GM23338 (cell line): Measurements from ENCODE around the gene FBXL17. TPM values are rescaled to one million over a fixed set of nuclear protein-coding genes. Genes with fewer than 3 reads are reported as not detected.

Experiments
- ATAC-seq: fragments of 200-7000 bp; cut with Tn5 transposase; 3 replicates; pipeline ENCODE4 v1.9.1; 2020
- DNase-seq: peaks from one replicate; pipeline ENCODE4 v3.0.0-alpha.2; 2015; ENCODE audit warnings: low spot score
- H2AFZ ChIP-seq: fragments of 200-600 bp; sonication (generic); 2 replicates; pipeline ENCODE4 v1.8.0; 2016; ENCODE audit warnings: antibody characterized with exemption, mild to moderate bottlenecking, moderate library complexity
- H3F3A ChIP-seq: fragments of 200-600 bp; sonication (generic); replicated peaks from 2 replicates; pipeline ENCODE4 v1.8.0; 2017; ENCODE audit warnings: antibody characterized with exemption, mixed run types, low read depth
- H3K27ac ChIP-seq: fragments of 200-600 bp; sonication (generic); 2 replicates; pipeline ENCODE4 v1.6.1; 2016; ENCODE audit warnings: low read depth
- H3K27me3 ChIP-seq: fragments of 200-600 bp; sonication (generic); 2 replicates; pipeline ENCODE4 v1.8.0; 2016; ENCODE audit warnings: mild to moderate bottlenecking, mixed run types, moderate library complexity; ENCODE audit not compliant: insufficient read depth
- H3K36me3 ChIP-seq: fragments of 200-600 bp; sonication (generic); 2 replicates; pipeline ENCODE4 v1.8.0; 2016; ENCODE audit warnings: mild to moderate bottlenecking; ENCODE audit not compliant: insufficient read depth
- H3K4me1 ChIP-seq: fragments of 200-600 bp; sonication (generic); 2 replicates; pipeline ENCODE4 v1.8.0; 2016; ENCODE audit warnings: mild to moderate bottlenecking, moderate library complexity; ENCODE audit not compliant: insufficient read depth
- H3K4me2 ChIP-seq: fragments of 200-600 bp; sonication (generic); 2 replicates; pipeline ENCODE4 v1.7.1; 2017; ENCODE audit warnings: mixed run types
- H3K4me3 ChIP-seq: fragments of 200-600 bp; sonication (generic); 2 replicates; pipeline ENCODE4 v1.6.1; 2016; ENCODE audit warnings: mixed run types
- H3K79me2 ChIP-seq: fragments of 200-600 bp; sonication (generic); replicated peaks from 2 replicates; pipeline ENCODE4 v1.8.0; 2017; ENCODE audit warnings: mild to moderate bottlenecking; ENCODE audit not compliant: insufficient read depth
- H3K9me2 ChIP-seq: fragments of 200-600 bp; sonication (generic); 2 replicates; pipeline ENCODE4 v1.8.0; 2017; ENCODE audit not compliant: insufficient read depth
- H4K20me1 ChIP-seq: fragments of 200-600 bp; sonication (generic); replicated peaks from 2 replicates; pipeline ENCODE4 v1.8.0; 2017; ENCODE audit warnings: mild to moderate bottlenecking; ENCODE audit not compliant: insufficient read depth
- H3K27ac Mint-ChIP-seq: 2 replicates; pipeline ENCODE4 v1.8.0; 2020; ENCODE audit warnings: inconsistent platforms, mild to moderate bottlenecking, moderate library complexity, mixed read lengths
- H3K27me3 Mint-ChIP-seq: 3 replicates; pipeline ENCODE4 v1.8.0; 2022; ENCODE audit warnings: low read depth, mild to moderate bottlenecking, moderate library complexity, mixed read lengths, inconsistent platforms; ENCODE audit not compliant: insufficient read depth, poor library complexity
- H3K36me3 Mint-ChIP-seq: 3 replicates; pipeline ENCODE4 v1.8.0; 2021; ENCODE audit warnings: low read depth, mild to moderate bottlenecking, inconsistent platforms, moderate library complexity, mixed read lengths
- H3K4me1 Mint-ChIP-seq: 3 replicates; pipeline ENCODE4 v1.8.0; 2020; ENCODE audit warnings: mild to moderate bottlenecking, inconsistent platforms, mixed read lengths
- H3K4me3 Mint-ChIP-seq: 3 replicates; pipeline ENCODE4 v1.8.0; 2021; ENCODE audit warnings: moderate library complexity, mild to moderate bottlenecking, inconsistent platforms, mixed read lengths
- H3K9me3 Mint-ChIP-seq: 3 replicates; pipeline ENCODE4 v1.8.0; 2020; ENCODE audit warnings: moderate library complexity, mild to moderate bottlenecking, inconsistent platforms, mixed read lengths
- CREB1 ChIP-seq: fragments of 250-450 bp; sonication (Bioruptor Pico); IDR thresholded peaks from 2 replicates; pipeline ENCODE4 v1.5.0; 2020; ENCODE audit warnings: low read depth, mild to moderate bottlenecking, moderate library complexity
- ETS1 ChIP-seq: IDR thresholded peaks from 2 replicates; pipeline ENCODE4 v1.6.1; 2016; ENCODE audit warnings: antibody characterized with exemption
- EZH2 ChIP-seq: fragments of 200-600 bp; sonication (generic); IDR thresholded peaks from one replicate; pipeline ENCODE4 v1.8.0; 2017; ENCODE audit warnings: antibody characterized with exemption, mild to moderate bottlenecking, low read depth; ENCODE audit not compliant: unreplicated experiment
- EZH2phosphoT487 ChIP-seq: fragments of 200-600 bp; sonication (generic); IDR thresholded peaks from one replicate; pipeline ENCODE4 v1.8.1; 2018; ENCODE audit warnings: antibody characterized with exemption; ENCODE audit not compliant: unreplicated experiment
- JUNB ChIP-seq: IDR thresholded peaks from one replicate; pipeline ENCODE4 v1.6.1; 2016; ENCODE audit warnings: antibody characterized with exemption; ENCODE audit not compliant: unreplicated experiment
- NANOG ChIP-seq: IDR thresholded peaks from 2 replicates; pipeline ENCODE4 v1.6.1; 2016; ENCODE audit warnings: antibody characterized with exemption, borderline replicate concordance
- POLR2AphosphoS5 ChIP-seq: IDR thresholded peaks from 2 replicates; pipeline ENCODE4 v1.6.1; 2016; ENCODE audit warnings: antibody characterized with exemption, low read depth
- REST ChIP-seq: IDR thresholded peaks from one replicate; pipeline ENCODE4 v1.6.1; 2018; ENCODE audit warnings: antibody characterized with exemption; ENCODE audit not compliant: unreplicated experiment
- STAT1 ChIP-seq: IDR thresholded peaks from one replicate; pipeline ENCODE4 v1.6.1; 2016; ENCODE audit warnings: antibody characterized with exemption; ENCODE audit not compliant: unreplicated experiment
- ZNF114 ChIP-seq: fragments of 250-450 bp; sonication (Bioruptor Pico); IDR thresholded peaks from 2 replicates; pipeline ENCODE4 v1.5.0; 2020; ENCODE audit warnings: mild to moderate bottlenecking, moderate library complexity
- ZNF331 ChIP-seq: fragments of 250-450 bp; sonication (Bioruptor Pico); IDR thresholded peaks from 2 replicates; pipeline ENCODE4 v1.5.0; 2020; ENCODE audit warnings: low read depth, mild to moderate bottlenecking, moderate library complexity
- polyA plus RNA-seq: library from polyadenylated mRNA; unstranded; fragments of >200 nt; fragmentation: Nextera tagmentation; extraction: Ambion mirVana; gene quantifications from 2 replicates; pipeline ENCODE4 v1.2.1, GENCODE V29; 2016
- total RNA-seq: library from RNA; depleted of rRNA; stranded (reverse); fragments of >200 nt; shearing (Covaris generic); gene quantifications from 2 replicates; pipeline ENCODE4 v1.2.3, GENCODE V29; 2014
- TF ChIP-seq, protein P1 (sequence below), 2 experiments: fragments of 200-600 bp in 1 of 2; sonication (generic) in 1 of 2; conservative IDR thresholded peaks; 2 replicates each; pipeline versions ENCODE4 v1.5.1 to v1.6.1; 2016 to 2017; ENCODE audit warnings: antibody characterized with exemption in 2 of 2, low read depth in 2 of 2, mild to moderate bottlenecking in 2 of 2, moderate library complexity in 1 of 2
- TF ChIP-seq, protein P2 (sequence below): fragments of 250-450 bp; sonication (Bioruptor Pico); IDR thresholded peaks from 2 replicates; pipeline ENCODE4 v1.5.0; 2020; ENCODE audit warnings: mild to moderate bottlenecking, moderate library complexity

The FBXL17 gene
- total and polyA plus RNA-seq, 2 experiments from 2014 or later = 2.0 to 2.7 TPM

DNA sequence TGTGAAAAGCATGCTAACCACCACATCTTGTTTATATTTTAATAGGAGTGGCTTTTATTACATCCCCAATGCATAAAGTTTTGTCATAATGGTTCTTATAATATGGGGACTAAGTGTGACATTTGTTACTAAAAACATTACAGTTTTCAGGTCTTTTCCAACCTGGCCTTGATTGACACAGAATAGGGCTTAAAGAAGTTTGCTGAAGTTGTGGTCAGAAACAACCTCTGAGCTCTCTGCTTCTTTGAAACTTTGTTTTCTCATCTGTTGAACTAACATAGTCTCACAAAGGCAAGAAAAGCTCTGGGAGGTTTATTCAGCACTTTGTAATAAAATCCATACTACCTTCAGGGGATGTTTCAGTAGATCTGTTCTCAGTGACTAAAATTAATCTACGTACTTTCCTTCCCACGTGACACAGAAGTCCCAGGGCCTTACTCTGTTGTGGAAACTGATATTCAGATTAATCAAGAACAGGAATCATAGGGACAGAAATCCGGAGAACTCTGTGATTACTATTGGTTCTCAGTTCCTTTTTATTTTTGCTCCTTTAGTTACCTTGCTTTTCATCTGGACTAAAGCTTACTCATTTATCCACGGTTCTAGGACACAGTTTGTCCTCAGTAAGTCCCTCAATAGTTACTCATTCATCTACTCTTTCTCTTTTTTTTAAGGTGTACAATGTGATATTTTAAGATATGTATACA, 422.2 kb downstream of the FBXL17 start:
- H3K27ac Mint-ChIP-seq = no peak overlapping the region
- Histone ChIP-seq H3K27ac (0 out of 2 replicates have a peak overlapping the region, but pooled peaks have one; percentile 23), H2AFZ (no peak overlapping the region), H3K9me2 (no peaks in the 10 kb centered on the region), H3F3A (no peaks in the 10 kb centered on the region), H3K36me3 (no peaks in the 10 kb centered on the region), H3K27me3 (no peaks in the 10 kb centered on the region), H3K4me2 (no peak overlapping the region), H3K4me1 (peaks cover under 1% of the 10 kb centered on the region; the same call in 1 of the 2 replicates), H3K79me2 (no peaks in the 10 kb centered on the region), H4K20me1 (no peaks in the 10 kb centered on the region), H3K4me3 (no peak overlapping the region)
- DNase-seq = no peak
- no peaks in the 10 kb centered on the region for H3K27me3 Mint-ChIP-seq
- H3K4me3 Mint-ChIP-seq = no peak overlapping the region
- no peaks in the 10 kb centered on the region; the same call in 2 of the 3 replicates for H3K9me3 Mint-ChIP-seq
- TF ChIP-seq STAT1 (no peak), JUNB (no peak), POLR2AphosphoS5 (no peak), EZH2phosphoT487 (no peak), ETS1 (no peak), CREB1 (CRISPR knock-in tag) (no peak), REST (no peak), NANOG (no peak), ZNF114 (CRISPR knock-in tag) (no peak), ZNF331 (no peak), EZH2 (no peak)
- TF ChIP-seq, protein P1, sequence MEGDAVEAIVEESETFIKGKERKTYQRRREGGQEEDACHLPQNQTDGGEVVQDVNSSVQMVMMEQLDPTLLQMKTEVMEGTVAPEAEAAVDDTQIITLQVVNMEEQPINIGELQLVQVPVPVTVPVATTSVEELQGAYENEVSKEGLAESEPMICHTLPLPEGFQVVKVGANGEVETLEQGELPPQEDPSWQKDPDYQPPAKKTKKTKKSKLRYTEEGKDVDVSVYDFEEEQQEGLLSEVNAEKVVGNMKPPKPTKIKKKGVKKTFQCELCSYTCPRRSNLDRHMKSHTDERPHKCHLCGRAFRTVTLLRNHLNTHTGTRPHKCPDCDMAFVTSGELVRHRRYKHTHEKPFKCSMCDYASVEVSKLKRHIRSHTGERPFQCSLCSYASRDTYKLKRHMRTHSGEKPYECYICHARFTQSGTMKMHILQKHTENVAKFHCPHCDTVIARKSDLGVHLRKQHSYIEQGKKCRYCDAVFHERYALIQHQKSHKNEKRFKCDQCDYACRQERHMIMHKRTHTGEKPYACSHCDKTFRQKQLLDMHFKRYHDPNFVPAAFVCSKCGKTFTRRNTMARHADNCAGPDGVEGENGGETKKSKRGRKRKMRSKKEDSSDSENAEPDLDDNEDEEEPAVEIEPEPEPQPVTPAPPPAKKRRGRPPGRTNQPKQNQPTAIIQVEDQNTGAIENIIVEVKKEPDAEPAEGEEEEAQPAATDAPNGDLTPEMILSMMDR (conservative IDR thresholded peaks at IDR 0.05; ENCODE audit: low read depth in 2 of 2) = no peak
- TF ChIP-seq, protein P2, sequence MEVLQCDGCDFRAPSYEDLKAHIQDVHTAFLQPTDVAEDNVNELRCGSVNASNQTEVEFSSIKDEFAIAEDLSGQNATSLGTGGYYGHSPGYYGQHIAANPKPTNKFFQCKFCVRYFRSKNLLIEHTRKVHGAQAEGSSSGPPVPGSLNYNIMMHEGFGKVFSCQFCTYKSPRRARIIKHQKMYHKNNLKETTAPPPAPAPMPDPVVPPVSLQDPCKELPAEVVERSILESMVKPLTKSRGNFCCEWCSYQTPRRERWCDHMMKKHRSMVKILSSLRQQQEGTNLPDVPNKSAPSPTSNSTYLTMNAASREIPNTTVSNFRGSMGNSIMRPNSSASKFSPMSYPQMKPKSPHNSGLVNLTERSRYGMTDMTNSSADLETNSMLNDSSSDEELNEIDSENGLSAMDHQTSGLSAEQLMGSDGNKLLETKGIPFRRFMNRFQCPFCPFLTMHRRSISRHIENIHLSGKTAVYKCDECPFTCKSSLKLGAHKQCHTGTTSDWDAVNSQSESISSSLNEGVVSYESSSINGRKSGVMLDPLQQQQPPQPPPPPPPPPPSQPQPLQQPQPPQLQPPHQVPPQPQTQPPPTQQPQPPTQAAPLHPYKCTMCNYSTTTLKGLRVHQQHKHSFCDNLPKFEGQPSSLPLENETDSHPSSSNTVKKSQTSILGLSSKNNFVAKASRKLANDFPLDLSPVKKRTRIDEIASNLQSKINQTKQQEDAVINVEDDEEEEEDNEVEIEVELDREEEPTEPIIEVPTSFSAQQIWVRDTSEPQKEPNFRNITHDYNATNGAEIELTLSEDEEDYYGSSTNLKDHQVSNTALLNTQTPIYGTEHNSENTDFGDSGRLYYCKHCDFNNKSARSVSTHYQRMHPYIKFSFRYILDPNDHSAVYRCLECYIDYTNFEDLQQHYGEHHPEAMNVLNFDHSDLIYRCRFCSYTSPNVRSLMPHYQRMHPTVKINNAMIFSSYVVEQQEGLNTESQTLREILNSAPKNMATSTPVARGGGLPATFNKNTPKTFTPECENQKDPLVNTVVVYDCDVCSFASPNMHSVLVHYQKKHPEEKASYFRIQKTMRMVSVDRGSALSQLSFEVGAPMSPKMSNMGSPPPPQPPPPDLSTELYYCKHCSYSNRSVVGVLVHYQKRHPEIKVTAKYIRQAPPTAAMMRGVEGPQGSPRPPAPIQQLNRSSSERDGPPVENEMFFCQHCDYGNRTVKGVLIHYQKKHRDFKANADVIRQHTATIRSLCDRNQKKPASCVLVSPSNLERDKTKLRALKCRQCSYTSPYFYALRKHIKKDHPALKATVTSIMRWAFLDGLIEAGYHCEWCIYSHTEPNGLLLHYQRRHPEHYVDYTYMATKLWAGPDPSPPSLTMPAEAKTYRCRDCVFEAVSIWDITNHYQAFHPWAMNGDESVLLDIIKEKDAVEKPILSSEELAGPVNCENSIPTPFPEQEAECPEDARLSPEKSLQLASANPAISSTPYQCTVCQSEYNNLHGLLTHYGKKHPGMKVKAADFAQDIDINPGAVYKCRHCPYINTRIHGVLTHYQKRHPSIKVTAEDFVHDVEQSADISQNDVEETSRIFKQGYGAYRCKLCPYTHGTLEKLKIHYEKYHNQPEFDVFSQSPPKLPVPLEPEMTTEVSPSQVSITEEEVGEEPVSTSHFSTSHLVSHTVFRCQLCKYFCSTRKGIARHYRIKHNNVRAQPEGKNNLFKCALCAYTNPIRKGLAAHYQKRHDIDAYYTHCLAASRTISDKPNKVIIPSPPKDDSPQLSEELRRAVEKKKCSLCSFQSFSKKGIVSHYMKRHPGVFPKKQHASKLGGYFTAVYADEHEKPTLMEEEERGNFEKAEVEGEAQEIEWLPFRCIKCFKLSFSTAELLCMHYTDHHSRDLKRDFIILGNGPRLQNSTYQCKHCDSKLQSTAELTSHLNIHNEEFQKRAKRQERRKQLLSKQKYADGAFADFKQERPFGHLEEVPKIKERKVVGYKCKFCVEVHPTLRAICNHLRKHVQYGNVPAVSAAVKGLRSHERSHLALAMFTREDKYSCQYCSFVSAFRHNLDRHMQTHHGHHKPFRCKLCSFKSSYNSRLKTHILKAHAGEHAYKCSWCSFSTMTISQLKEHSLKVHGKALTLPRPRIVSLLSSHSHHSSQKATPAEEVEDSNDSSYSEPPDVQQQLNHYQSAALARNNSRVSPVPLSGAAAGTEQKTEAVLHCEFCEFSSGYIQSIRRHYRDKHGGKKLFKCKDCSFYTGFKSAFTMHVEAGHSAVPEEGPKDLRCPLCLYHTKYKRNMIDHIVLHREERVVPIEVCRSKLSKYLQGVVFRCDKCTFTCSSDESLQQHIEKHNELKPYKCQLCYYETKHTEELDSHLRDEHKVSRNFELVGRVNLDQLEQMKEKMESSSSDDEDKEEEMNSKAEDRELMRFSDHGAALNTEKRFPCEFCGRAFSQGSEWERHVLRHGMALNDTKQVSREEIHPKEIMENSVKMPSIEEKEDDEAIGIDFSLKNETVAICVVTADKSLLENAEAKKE (CRISPR knock-in tag) = no peak
- ATAC-seq = no peak
- H3K36me3 Mint-ChIP-seq = no peaks in the 10 kb centered on the region
- H3K4me1 Mint-ChIP-seq = peaks cover 4% of the 10 kb centered on the region
